GDM1 (cell line): ENCODE results near the gene ALG12.
"Not testable (repeated sequence)": the region's sequence is repeated elsewhere in the genome, so short reads cannot be mapped to it uniquely, and the experiment has no call there.

Experiments used
- DNase-seq: peaks from one replicate; lab custom pipeline; 2025; lab: John Stamatoyannopoulos, UW

The ALG12 gene

GRCh38 chr22:49867303-49868265 is 50.7 kb downstream of the ALG12 start:
- no peak for DNase-seq

- DNase-seq, result no peak
Measured at GRCh38 chr22:49866646-49867045, 51.6 kb downstream of the ALG12 start.

- no peak for DNase-seq
Measured at GRCh38 chr22:49866134-49866533, 52.1 kb downstream of the ALG12 start.

- no peak for DNase-seq
Measured at GRCh38 chr22:49865156-49865555, 53.1 kb downstream of the ALG12 start.

- DNase-seq, result no peak
Measured at GRCh38 chr22:49863931-49864330, 54.3 kb downstream of the ALG12 start.

- no peak for DNase-seq
Measured at GRCh38 chr22:49862496-49862776, 55.8 kb downstream of the ALG12 start.

GRCh38 chr22:49861642-49862495 is 56.4 kb downstream of the ALG12 start:
- DNase-seq, result no peak

GRCh38 chr22:49858827-49859226 is 59.4 kb downstream of the ALG12 start:
- no peak for DNase-seq

GRCh38 chr22:49856766-49857618 is 61.2 kb downstream of the ALG12 start:
- DNase-seq, result no peak

- no peak for DNase-seq
Measured at GRCh38 chr22:49856343-49856742, 61.9 kb downstream of the ALG12 start.

GRCh38 chr22:49855251-49855911 is 62.9 kb downstream of the ALG12 start:
- DNase-seq, result no peak

GRCh38 chr22:49853981-49854831 is 64.0 kb downstream of the ALG12 start:
- no peak for DNase-seq

- peak; percentile 98 for DNase-seq
Measured at GRCh38 chr22:49852898-49853894, 65.0 kb downstream of the ALG12 start, which contains the start of gene ZBED4. TSS of gene ZBED4 (plus strand) at chr22:49853844. CDS start at chr22:49883663, 29,819 bp downstream.

GRCh38 chr22:49852568-49852897 is 65.7 kb downstream of the ALG12 start:
- DNase-seq, result not testable (repeated sequence)

- no peak for DNase-seq
Measured at GRCh38 chr22:49850959-49851802, 67.1 kb downstream of the ALG12 start.
